ENCODE data around the gene RPH3AL.

RPH3AL gene

GRCh38 chr17:266219-266618, 86.4 kb downstream of the RPH3AL start:
- DNase-seq (ENCODE audit: insufficient read length, low spot score) = no peak
- FAIRE-seq = no peak
- TF ChIP-seq, protein P1, sequence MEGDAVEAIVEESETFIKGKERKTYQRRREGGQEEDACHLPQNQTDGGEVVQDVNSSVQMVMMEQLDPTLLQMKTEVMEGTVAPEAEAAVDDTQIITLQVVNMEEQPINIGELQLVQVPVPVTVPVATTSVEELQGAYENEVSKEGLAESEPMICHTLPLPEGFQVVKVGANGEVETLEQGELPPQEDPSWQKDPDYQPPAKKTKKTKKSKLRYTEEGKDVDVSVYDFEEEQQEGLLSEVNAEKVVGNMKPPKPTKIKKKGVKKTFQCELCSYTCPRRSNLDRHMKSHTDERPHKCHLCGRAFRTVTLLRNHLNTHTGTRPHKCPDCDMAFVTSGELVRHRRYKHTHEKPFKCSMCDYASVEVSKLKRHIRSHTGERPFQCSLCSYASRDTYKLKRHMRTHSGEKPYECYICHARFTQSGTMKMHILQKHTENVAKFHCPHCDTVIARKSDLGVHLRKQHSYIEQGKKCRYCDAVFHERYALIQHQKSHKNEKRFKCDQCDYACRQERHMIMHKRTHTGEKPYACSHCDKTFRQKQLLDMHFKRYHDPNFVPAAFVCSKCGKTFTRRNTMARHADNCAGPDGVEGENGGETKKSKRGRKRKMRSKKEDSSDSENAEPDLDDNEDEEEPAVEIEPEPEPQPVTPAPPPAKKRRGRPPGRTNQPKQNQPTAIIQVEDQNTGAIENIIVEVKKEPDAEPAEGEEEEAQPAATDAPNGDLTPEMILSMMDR (IDR thresholded peaks at IDR 0.05; ENCODE audit: insufficient read depth, missing control alignments) = no peak

DNA sequence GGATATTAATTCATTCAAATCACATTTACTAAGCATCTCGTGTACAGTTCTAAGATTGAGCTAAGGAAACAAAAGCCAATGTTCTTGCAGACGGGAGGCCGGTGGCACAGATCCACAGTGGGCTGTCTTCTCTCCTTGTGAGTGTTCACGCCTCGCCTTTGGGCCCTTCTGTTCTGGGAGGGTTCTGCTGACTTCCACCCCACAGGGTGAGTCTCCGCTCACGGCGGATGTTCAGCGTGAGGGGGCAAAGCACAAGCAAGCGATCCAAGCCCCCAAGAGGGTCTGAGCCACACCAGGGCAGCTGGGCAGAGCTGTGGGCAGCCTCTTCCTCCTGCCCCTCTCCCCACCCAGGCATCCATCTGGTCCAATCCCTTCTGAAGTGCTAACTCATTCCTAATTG, 86.9 kb downstream of the RPH3AL start:
- TF ChIP-seq, protein P1 (IDR thresholded peaks at IDR 0.05; ENCODE audit: insufficient read depth, missing control alignments) = no peak
- no peak for DNase-seq (ENCODE audit: insufficient read length, low spot score)
- FAIRE-seq = no peak

GRCh38 chr17:263773-264172, 88.8 kb downstream of the RPH3AL start:
- FAIRE-seq = no peak
- TF ChIP-seq, protein P1 (IDR thresholded peaks at IDR 0.05; ENCODE audit: insufficient read depth, missing control alignments) = no peak
- no peak for DNase-seq (ENCODE audit: insufficient read length, low spot score)

GRCh38 chr17:263271-263670, 89.3 kb downstream of the RPH3AL start:
- FAIRE-seq (no peak), DNase-seq (ENCODE audit: insufficient read length, low spot score) (no peak)
- TF ChIP-seq, protein P1 (IDR thresholded peaks at IDR 0.05; ENCODE audit: insufficient read depth, missing control alignments) = no peak

DNA sequence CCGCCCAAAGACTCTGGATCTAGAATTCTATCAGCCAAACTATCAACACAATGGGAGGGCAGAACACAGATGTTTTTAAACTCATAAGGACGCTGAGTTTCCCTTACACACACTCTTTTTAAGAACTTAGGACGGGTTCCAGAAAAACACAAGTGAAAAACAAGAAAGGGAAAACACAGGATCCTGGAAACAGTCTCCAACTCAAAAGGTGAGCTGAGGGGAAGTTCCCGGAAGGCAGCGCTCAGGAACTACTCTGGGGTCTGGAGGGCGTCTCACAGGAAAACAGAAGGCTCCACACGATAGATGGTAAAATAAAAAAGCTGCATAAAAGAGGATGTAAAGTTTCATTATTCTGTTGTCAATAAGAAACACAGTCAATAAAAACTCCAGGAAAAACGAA, 91.0 kb downstream of the RPH3AL start:
- FAIRE-seq = no peak

GRCh38 chr17:260944-261343, 91.7 kb downstream of the RPH3AL start:
- no peak for DNase-seq (ENCODE audit: insufficient read length, low spot score)
- TF ChIP-seq, protein P1 (IDR thresholded peaks at IDR 0.05; ENCODE audit: insufficient read depth, missing control alignments) = no peak
- FAIRE-seq = no peak

More for the DNA sequence above, 91.0 kb downstream of the RPH3AL start:
- TF ChIP-seq, protein P1 (IDR thresholded peaks at IDR 0.05; ENCODE audit: insufficient read depth, missing control alignments) = no peak
- DNase-seq (ENCODE audit: insufficient read length, low spot score) = no peak

DNA sequence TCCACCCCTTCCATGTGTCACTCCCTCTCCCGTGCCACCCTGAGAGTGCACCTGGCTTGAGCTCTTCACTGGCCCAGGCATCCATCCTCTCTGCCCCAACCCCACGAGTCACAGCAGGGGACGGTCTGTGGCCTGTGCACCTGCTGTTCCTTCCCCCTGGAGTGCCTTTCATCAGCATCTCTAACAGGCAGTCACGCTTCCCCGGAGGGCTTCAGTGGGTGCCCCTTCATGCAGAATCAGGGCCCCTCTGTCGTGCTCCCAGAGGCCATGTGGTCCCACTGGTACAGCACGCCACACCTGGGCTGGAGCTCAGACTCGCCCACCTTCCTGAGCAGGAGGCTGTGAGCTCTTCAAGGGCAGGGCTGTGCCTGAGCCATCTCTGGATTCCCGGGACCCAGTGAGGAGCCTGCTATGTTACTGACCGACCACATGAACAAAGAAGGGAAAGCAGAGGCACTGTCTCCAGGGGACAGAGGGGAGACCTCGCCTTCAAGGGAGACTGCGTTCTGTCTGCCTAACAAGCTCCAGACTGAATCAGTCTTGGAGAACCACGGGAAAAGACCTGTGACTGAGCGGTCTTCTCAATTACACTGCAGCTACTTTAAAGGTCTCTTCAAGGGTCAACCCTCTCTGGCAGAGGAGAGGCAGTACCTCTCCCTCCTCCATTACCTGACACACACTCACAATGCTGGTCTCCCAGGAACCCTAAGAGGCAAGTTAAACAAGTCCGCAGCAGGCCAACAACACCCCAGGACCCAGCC, 92.4 kb downstream of the RPH3AL start:
- DNase-seq (ENCODE audit: insufficient read length, low spot score) (no peak), FAIRE-seq (no peak)
- TF ChIP-seq, protein P1 (IDR thresholded peaks at IDR 0.05; ENCODE audit: insufficient read depth, missing control alignments) = no peak
